Parathyroid adenoma (tissue), 2 donors: ENCODE results near the gene HUNK.

Experiments used
- H2AFZ ChIP-seq: fragments of 300-600 bp; sonication (generic); one replicate; pipeline ENCODE4 v1.7.0; 2017; ENCODE audit warnings: antibody characterized with exemption, mild to moderate bottlenecking
- H3K27ac ChIP-seq: fragments of 300-600 bp; sonication (generic); one replicate; pipeline ENCODE4 v1.7.0; 2017
- H3K27me3 ChIP-seq: fragments of 300-600 bp; sonication (generic); one replicate; pipeline ENCODE4 v1.7.0; 2017; ENCODE audit warnings: low read length; ENCODE audit not compliant: control insufficient read depth, insufficient read depth
- H3K36me3 ChIP-seq: fragments of 300-600 bp; sonication (generic); one replicate; pipeline ENCODE4 v1.7.0; 2017; ENCODE audit warnings: low read length; ENCODE audit not compliant: control insufficient read depth, insufficient read depth
- H3K4me1 ChIP-seq: fragments of 300-600 bp; sonication (generic); one replicate; pipeline ENCODE4 v1.7.0; 2017; ENCODE audit warnings: control low read depth
- H3K4me2 ChIP-seq: fragments of 300-600 bp; sonication (generic); one replicate; pipeline ENCODE4 v1.7.0; 2017; ENCODE audit warnings: low read length
- H3K4me3 ChIP-seq: fragments of 300-600 bp; sonication (generic); one replicate; pipeline ENCODE4 v1.7.0; 2017; ENCODE audit warnings: low read depth, low read length
- H3K79me2 ChIP-seq: fragments of 300-600 bp; sonication (generic); one replicate; pipeline ENCODE4 v1.7.0; 2017; ENCODE audit warnings: control low read depth
- H3K9ac ChIP-seq: fragments of 300-600 bp; sonication (generic); one replicate; pipeline ENCODE4 v1.7.0; 2017; ENCODE audit warnings: mild to moderate bottlenecking
- H3K9me3 ChIP-seq: fragments of 300-600 bp; sonication (generic); one replicate; pipeline ENCODE4 v1.7.0; 2017; ENCODE audit warnings: low read length; ENCODE audit not compliant: control insufficient read depth
- TF ChIP-seq, protein P1 (sequence below): fragments of 300-600 bp; sonication (generic); IDR thresholded peaks from one replicate; pipeline ENCODE4 v1.7.0; 2017; ENCODE audit warnings: antibody characterized with exemption, mild to moderate bottlenecking
- donor health status: primary hyperparathyroidism.

Gene HUNK

DNA sequence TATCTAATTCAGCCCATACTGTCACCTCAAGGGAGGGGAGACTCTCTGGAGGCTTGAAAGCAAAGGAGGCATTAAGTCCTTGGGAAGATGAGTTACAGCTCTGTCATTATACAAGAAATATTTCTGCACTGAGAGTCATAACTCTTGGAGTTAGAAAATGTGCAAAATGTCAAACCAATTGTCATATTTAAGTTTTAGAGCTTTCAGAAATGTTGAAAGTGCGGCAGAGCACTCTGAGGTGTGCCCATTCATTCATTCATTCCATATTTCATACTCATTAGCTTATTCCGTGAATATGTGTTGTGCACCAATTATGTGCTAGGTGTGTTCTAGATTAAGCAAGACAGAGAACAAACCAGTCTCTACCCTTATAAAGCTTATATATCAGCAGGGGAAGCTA is 87.1 kb downstream of the HUNK start:
- Histone ChIP-seq H2AFZ (no peak overlapping the region), H3K4me1 (no peaks in the 10 kb centered on the region), H3K4me3 (no peak overlapping the region), H3K36me3 (no peaks in the 10 kb centered on the region), H3K27me3 (no peaks in the 10 kb centered on the region), H3K4me2 (no peak overlapping the region), H3K9ac (no peak overlapping the region), H3K9me3 (no peaks in the 10 kb centered on the region), H3K27ac (no peak overlapping the region), H3K79me2 (no peaks in the 10 kb centered on the region)
- TF ChIP-seq, protein P1, sequence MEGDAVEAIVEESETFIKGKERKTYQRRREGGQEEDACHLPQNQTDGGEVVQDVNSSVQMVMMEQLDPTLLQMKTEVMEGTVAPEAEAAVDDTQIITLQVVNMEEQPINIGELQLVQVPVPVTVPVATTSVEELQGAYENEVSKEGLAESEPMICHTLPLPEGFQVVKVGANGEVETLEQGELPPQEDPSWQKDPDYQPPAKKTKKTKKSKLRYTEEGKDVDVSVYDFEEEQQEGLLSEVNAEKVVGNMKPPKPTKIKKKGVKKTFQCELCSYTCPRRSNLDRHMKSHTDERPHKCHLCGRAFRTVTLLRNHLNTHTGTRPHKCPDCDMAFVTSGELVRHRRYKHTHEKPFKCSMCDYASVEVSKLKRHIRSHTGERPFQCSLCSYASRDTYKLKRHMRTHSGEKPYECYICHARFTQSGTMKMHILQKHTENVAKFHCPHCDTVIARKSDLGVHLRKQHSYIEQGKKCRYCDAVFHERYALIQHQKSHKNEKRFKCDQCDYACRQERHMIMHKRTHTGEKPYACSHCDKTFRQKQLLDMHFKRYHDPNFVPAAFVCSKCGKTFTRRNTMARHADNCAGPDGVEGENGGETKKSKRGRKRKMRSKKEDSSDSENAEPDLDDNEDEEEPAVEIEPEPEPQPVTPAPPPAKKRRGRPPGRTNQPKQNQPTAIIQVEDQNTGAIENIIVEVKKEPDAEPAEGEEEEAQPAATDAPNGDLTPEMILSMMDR, result no peak

- Histone ChIP-seq H3K9me3 (no peaks in the 10 kb centered on the region), H3K36me3 (no peaks in the 10 kb centered on the region), H3K4me1 (no peaks in the 10 kb centered on the region), H3K4me2 (no peak overlapping the region), H2AFZ (no peak overlapping the region), H3K27me3 (no peaks in the 10 kb centered on the region), H3K9ac (no peak overlapping the region), H3K27ac (no peak overlapping the region), H3K4me3 (no peak overlapping the region), H3K79me2 (no peaks in the 10 kb centered on the region)
- TF ChIP-seq, protein P1, result no peak
These were observed 88.2 kb downstream of the HUNK start for GRCh38 chr21:31961027-31961426.

DNA sequence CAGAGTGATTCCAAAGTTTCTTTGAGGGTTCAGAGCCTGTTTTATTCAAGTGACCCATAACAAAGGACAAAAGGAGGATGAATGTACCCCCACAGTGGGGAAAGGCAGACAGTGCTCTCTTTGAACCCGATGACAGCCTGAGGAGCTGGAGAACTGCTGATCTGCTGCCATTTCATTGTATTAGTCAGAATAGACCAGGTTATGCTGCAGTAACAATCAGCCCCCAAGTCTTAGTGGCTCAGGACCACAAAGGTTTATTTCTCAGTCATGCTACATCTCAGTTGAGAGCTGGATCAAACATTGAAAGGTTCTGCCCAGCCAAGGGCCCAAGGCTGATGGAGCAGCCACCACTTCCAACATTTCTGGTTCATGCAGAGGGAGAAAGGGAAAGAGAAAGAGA is 88.9 kb downstream of the HUNK start:
- TF ChIP-seq, protein P1, result no peak

DNA sequence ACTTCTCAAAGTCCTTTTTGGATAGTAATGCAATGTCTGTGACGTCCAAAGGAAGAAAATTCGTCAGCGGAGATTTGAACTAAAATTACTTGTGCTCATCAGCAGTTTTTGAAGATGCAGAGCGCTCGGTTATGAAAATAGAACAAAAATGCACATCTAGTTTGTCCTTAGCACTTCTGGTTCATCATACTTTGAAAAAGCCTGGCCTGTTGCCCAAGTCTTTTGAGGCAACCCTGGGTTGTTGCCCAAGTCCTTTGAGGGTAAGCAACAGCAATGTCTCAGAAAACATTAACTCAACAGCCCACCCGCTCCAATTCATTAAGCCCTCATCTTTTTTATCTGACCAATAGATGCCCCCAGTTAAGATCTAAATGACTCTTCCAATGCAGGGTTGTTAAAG is 91.9 kb downstream of the HUNK start:
- H3K36me3 ChIP-seq, result no peaks in the 10 kb centered on the region
- no peaks in the 10 kb centered on the region for H3K9me3 ChIP-seq
- no peaks in the 10 kb centered on the region for H3K27me3 ChIP-seq
- no peak overlapping the region for H3K4me3 ChIP-seq
- no peak overlapping the region for H3K9ac ChIP-seq
- no peaks in the 10 kb centered on the region for H3K79me2 ChIP-seq
- no peak overlapping the region for H3K27ac ChIP-seq
- TF ChIP-seq, protein P1, result no peak
- H2AFZ ChIP-seq, result no peak overlapping the region
- H3K4me2 ChIP-seq, result no peak overlapping the region
- no peaks in the 10 kb centered on the region for H3K4me1 ChIP-seq

More for the DNA sequence above, 88.9 kb downstream of the HUNK start:
- Histone ChIP-seq H2AFZ (no peak overlapping the region), H3K27ac (no peak overlapping the region), H3K9ac (no peak overlapping the region), H3K4me3 (no peak overlapping the region), H3K9me3 (no peaks in the 10 kb centered on the region), H3K27me3 (no peaks in the 10 kb centered on the region), H3K4me1 (no peaks in the 10 kb centered on the region), H3K4me2 (no peak overlapping the region), H3K79me2 (no peaks in the 10 kb centered on the region), H3K36me3 (no peaks in the 10 kb centered on the region)

DNA sequence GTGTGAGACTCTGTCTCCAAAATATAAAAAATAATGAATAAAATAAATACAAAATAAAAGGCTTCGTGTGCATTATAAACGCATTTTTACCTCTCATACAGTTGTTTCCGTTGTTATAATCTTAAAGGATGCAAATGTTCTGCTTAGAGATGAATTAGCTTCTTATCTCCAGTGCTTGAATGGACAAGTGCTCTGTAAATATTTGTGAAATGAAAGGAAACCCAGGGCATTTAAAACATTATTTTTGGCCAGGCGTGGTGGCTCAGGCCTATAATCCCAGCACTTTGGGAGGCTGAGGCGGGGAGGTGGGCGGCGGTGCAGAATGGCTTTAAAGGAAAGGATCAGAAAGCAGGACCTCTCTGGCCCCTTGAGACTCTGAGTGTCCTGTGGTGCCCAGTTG is 94.5 kb downstream of the HUNK start:
- Histone ChIP-seq H3K4me2 (no peak overlapping the region), H3K27me3 (no peaks in the 10 kb centered on the region), H3K9me3 (no peaks in the 10 kb centered on the region), H3K9ac (no peak overlapping the region), H3K27ac (no peak overlapping the region), H3K4me3 (no peak overlapping the region), H3K79me2 (no peaks in the 10 kb centered on the region), H3K4me1 (no peaks in the 10 kb centered on the region), H2AFZ (no peak overlapping the region), H3K36me3 (no peaks in the 10 kb centered on the region)
- TF ChIP-seq, protein P1, result no peak
